Naive thymus-derived CD8-positive, alpha-beta T cell (primary cell): Measurements from ENCODE around the gene ARFGEF2. TPM values are rescaled to one million over a fixed set of nuclear protein-coding genes. Genes with fewer than 3 reads are reported as not detected.
"Not testable (repeated sequence)": the region's sequence is repeated elsewhere in the genome, so short reads cannot be mapped to it uniquely, and the experiment has no call there.

ENCODE experiments used
- ATAC-seq, 2 donors: fragments of 150-1000 bp; cut with Tn5 transposase in 1 of 2; sonication (Bioruptor Pico), chemical (Tn5 transposase) in 1 of 2; 1 replicate in 1 of 2; 2 replicates in 1 of 2; pipeline ENCODE4 v1.10.0; 2021; ENCODE audit warnings: mild to moderate bottlenecking in 2 of 2, moderate library complexity in 2 of 2
- POLR2A ChIA-PET: fragments of 350-600 bp; sonication (Branson Sonifier 250); formaldehyde crosslinking; loops from one replicate; lab custom pipeline; 2021; ENCODE audit warnings: antibody characterized with exemption; lab: Charles Lee
- DNase-seq, 10 donors: peaks; one replicate each; pipeline versions ENCODE4 v3.0.0 to v3.0.0-alpha.2; 2020 to 2022
- H3K27ac Mint-ChIP-seq, 10 donors: one replicate each; pipeline ENCODE4 v1.8.0; 2020 to 2022; ENCODE audit warnings: mild to moderate bottlenecking in 10 of 10, mixed read lengths in 10 of 10, moderate library complexity in 4 of 10, inconsistent platforms in 1 of 10
- H3K27me3 Mint-ChIP-seq, 5 donors: one replicate each; pipeline ENCODE4 v1.8.0; 2021 to 2022; ENCODE audit warnings: mixed read lengths in 5 of 5
- H3K36me3 Mint-ChIP-seq, 3 donors: one replicate each; pipeline ENCODE4 v1.8.0; 2020 to 2022; ENCODE audit warnings: mixed read lengths in 3 of 3, mild to moderate bottlenecking in 2 of 3, inconsistent platforms in 1 of 3
- H3K4me1 Mint-ChIP-seq, 4 donors: one replicate each; pipeline ENCODE4 v1.8.0; 2021 to 2022; ENCODE audit warnings: mixed read lengths in 4 of 4
- H3K4me3 Mint-ChIP-seq, 10 donors: one replicate each; pipeline ENCODE4 v1.8.0; 2020 to 2022; ENCODE audit warnings: mild to moderate bottlenecking in 10 of 10, mixed read lengths in 10 of 10, moderate library complexity in 6 of 10, inconsistent platforms in 1 of 10
- H3K9me3 Mint-ChIP-seq, 9 donors: one replicate each; pipeline ENCODE4 v1.8.0; 2020 to 2022; ENCODE audit warnings: mixed read lengths in 9 of 9, mild to moderate bottlenecking in 3 of 9, inconsistent platforms in 1 of 9, moderate library complexity in 1 of 9
- polyA plus RNA-seq, 3 donors: library from polyadenylated mRNA; unstranded; fragments of 300-500 nt; fragmentation: Illumina TruSeq; gene quantifications; one replicate each; pipeline ENCODE4 v1.2.3, GENCODE V29; 2021
- total RNA-seq, 8 experiments: library from RNA in 2 of 8; stranded (reverse) in 2 of 8; gene quantifications; one replicate each; pipeline ENCODE4 v1.2.3 and lab custom pipeline; 2021 to 2026

ARFGEF2 gene
- total and polyA plus RNA-seq, 5 experiments from 2014 or later, result 9.4 to 37.0 (median 12.5) TPM

GRCh38 chr20:49037962-49038387 is 116.5 kb downstream of the ARFGEF2 start:
- POLR2A ChIA-PET, result interaction anchor here (0.5 to 2.1 kb wide), 3 partner anchors 8 to 38 kb away, joined by 4 to 14 read pairs (median 4); partner anchors contain the start of gene CSE1L
- H3K36me3 Mint-ChIP-seq, result peaks cover 0 to 25% (median 6%) of the 10 kb centered on the region in 3 donors
- H3K27ac Mint-ChIP-seq, result peak overlapping the region in 9 of 10 donors; percentile 13 to 91 (median 81)
- ATAC-seq, result peak; percentile 72 to 82
- no peaks in the 10 kb centered on the region for H3K27me3 Mint-ChIP-seq
- H3K9me3 Mint-ChIP-seq, result no peaks in the 10 kb centered on the region
- peak in 3 of 10 donors; percentile 13 to 43 (median 42) for DNase-seq
- peak overlapping the region; percentile 10 to 81 (median 53) for H3K4me3 Mint-ChIP-seq
- H3K4me1 Mint-ChIP-seq, result peaks cover 9 to 23% (median 21%) of the 10 kb centered on the region in 4 donors

GRCh38 chr20:49039854-49040253 is 118.3 kb downstream of the ARFGEF2 start:
- H3K27me3 Mint-ChIP-seq, result no peaks in the 10 kb centered on the region
- POLR2A ChIA-PET, result no interaction called here
- peaks cover 0 to 9% (median 0%) of the 10 kb centered on the region in 3 donors for H3K36me3 Mint-ChIP-seq
- no peaks in the 10 kb centered on the region for H3K9me3 Mint-ChIP-seq
- H3K4me1 Mint-ChIP-seq, result peaks cover 9 to 25% (median 22%) of the 10 kb centered on the region in 4 donors
- H3K4me3 Mint-ChIP-seq, result no peak overlapping the region
- DNase-seq (no peak), ATAC-seq (no peak)
- peak overlapping the region in 2 of 10 donors; percentile 39 to 65 for H3K27ac Mint-ChIP-seq

- Mint-ChIP-seq H3K4me1 (peaks cover 14 to 42% (median 32%) of the 10 kb centered on the region in 4 donors), H3K27me3 (no peaks in the 10 kb centered on the region), H3K36me3 (no peaks in the 10 kb centered on the region), H3K4me3 (peak overlapping the region in 2 of 10 donors; percentile 18 to 40), H3K9me3 (no peaks in the 10 kb centered on the region), H3K27ac (peak overlapping the region in 3 of 10 donors; percentile 19 to 43 (median 21))
- ATAC-seq, result no peak
- no peak for DNase-seq
- POLR2A ChIA-PET, result no interaction called here
These were observed 121.5 kb downstream of the ARFGEF2 start for GRCh38 chr20:49043000-49043399.

DNA sequence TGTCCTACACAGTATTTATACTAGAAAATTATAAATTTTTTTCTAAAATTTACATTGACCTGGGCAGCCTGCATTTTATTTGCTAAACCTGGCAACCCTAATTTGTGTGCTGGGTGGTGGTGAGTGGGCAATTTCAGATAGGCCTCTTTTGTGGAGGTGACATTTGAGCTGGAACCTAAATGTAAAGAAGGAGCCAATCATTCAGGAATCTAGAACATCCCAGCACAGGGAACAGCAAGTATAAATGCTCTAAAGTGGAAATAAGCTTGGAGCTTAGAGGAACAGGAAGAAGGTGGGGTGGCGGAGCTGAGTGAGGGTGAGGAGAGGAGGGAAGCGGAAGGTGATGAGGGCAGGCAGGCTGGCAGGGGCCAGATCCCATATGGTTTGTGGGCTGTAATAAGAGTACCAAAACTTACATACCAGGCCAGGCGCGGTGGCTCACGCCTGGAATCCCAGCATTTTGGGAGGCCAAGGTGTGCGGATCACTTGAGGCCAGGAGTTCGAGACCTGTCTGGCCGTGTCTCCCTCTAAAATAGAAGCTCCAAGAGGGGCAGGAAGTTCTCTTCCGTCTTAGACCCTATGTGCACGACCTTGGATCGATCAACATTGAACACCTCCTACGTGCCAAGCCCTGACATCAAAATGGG is 124.1 kb downstream of the ARFGEF2 start:
- peaks cover 0 to 10% (median 4%) of the 10 kb centered on the region in 3 donors for H3K36me3 Mint-ChIP-seq
- peak overlapping the region; percentile 93 to 99 (median 98) for H3K27ac Mint-ChIP-seq
- H3K4me3 Mint-ChIP-seq, result peak overlapping the region; percentile 97 to 100 (median 98)
- peaks cover 12 to 38% (median 37%) of the 10 kb centered on the region in 4 donors for H3K4me1 Mint-ChIP-seq
- peak in 2 of 10 donors; percentile 6 to 16 for DNase-seq
- no peaks in the 10 kb centered on the region for H3K9me3 Mint-ChIP-seq
- H3K27me3 Mint-ChIP-seq, result no peaks in the 10 kb centered on the region
- POLR2A ChIA-PET, result interaction anchor here (1.0 to 2.6 kb wide), 6 partner anchors 8 to 235 kb away, joined by 3 to 14 read pairs (median 5); partner anchors contain the start of gene STAU1
- no peak for ATAC-seq

DNA sequence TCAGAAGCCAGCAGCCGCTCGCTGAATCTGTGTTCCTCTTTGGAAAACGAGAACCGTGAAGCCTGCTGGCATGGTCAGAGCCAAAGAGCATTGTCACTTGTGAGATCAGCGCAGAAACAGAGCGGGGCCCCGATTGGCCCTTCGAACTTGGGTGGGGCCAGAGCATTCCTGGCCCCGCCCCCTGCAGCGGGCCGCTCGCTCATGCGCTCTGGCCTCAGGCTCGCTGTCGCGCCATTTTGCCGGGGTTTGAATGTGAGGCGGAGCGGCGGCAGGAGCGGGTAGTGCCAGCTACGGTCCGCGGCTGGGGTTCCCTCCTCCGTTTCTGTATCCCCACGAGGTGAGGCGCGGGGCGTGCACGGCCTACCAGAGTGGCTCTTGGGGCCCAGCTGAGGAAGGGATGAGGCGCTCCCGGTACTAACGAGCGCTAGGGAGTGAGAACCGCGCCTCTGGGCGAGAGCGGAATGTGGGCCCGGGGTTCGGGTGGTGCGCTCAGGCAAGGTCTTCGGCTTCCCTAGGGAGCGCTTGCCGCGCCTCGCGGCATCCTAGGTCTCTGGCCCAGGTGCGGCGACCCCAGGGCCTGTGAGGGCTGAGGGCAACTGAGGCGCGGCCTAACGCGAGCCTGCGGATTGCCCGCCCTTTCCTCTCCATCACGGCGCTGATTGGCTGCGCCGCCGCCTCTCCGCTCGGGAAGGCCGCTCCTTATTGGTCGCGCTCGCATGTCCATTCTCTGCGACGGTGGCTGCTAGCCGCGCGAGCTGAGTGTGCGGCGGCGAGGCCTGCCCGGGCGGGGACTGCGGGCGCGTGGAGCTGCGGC is 124.8 kb downstream of the ARFGEF2 start, which contains the start of gene CSE1L:
CSE1L (plus strand) TSS at position 226 of the 814 bp plus-strand sequence. CDS start 12,152 bp downstream, outside the sequence.
- ATAC-seq (peak; percentile 90), DNase-seq (peak; percentile 88 to 97 (median 94))
- H3K36me3 Mint-ChIP-seq, result peaks cover 0 to 15% (median 4%) of the 10 kb centered on the region in 3 donors
- H3K9me3 Mint-ChIP-seq, result no peaks in the 10 kb centered on the region
- H3K27me3 Mint-ChIP-seq, result no peaks in the 10 kb centered on the region
- H3K27ac Mint-ChIP-seq, result peak within 1 kb of the TSS; percentile 93 to 99 (median 98)
- peak within 1 kb of the TSS; percentile 97 to 100 (median 98) for H3K4me3 Mint-ChIP-seq
- POLR2A ChIA-PET, result interaction anchor here (0.5 to 2.6 kb wide), 8 partner anchors 9 to 1542 kb away, joined by 3 to 14 read pairs (median 4); partner anchors contain the start of gene STAU1
- H3K4me1 Mint-ChIP-seq, result peaks cover 12 to 43% (median 40%) of the 10 kb centered on the region in 4 donors

DNA sequence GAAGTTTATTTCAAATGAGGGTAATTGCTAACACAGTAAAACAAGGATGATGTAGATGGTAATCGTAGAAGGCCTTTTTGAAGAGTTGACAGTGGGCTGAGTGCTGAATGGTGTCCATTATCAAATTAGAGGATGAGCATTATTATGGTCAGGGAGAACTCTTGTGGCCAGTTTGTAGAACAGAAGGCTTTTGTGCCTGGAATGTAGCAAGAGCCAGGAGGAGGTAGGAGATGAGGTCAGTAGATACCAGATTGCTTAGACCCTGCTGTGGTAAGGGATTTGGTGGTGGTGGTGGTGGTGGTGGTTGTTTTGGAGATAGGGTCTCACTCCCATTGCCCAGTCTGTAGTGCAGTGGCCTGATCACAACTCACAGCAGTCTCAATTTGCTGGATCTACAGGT is 130.8 kb downstream of the ARFGEF2 start:
- H3K4me3 Mint-ChIP-seq, result peak overlapping the region in 5 of 10 donors; percentile 9 to 54 (median 47)
- H3K27me3 Mint-ChIP-seq, result no peaks in the 10 kb centered on the region
- ATAC-seq (no peak), DNase-seq (no peak)
- peaks cover 0 to 35% (median 4%) of the 10 kb centered on the region in 3 donors for H3K36me3 Mint-ChIP-seq
- H3K4me1 Mint-ChIP-seq, result peaks cover 23 to 81% (median 54%) of the 10 kb centered on the region in 4 donors
- H3K27ac Mint-ChIP-seq, result peak overlapping the region in 4 of 10 donors; percentile 9 to 34 (median 20)
- no peaks in the 10 kb centered on the region for H3K9me3 Mint-ChIP-seq
- POLR2A ChIA-PET, result no interaction called here

DNA sequence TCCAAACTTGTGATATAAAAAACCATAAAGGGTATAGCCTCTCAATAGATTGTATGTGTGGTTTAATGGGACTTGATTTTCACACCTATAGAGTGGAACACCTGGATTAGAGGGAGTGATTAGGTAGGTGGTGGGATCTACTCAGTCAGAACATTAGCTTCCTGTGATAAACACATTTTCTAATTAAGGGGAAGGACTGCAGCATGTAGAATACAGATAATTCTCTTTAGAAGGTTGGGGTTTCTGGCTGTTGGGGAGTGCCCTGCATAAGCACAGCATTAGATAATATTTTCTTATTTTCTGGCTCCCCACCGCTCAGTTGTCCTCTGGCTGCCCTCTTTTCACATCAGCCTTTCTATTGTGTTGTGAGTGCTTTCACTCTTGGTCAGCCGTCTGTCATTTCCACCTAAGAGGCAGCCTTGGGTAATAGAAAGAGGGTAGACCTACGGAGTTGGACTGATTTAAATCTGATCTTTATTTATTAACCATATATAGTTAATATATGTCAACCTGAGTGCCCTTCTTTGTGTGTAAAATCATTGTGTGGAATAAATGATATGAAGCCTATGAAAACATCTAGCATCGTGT is 132.6 kb downstream of the ARFGEF2 start:
- Mint-ChIP-seq H3K4me1 (peaks cover 14 to 68% (median 40%) of the 10 kb centered on the region in 4 donors), H3K27ac (peak overlapping the region in 1 of 10 donors; percentile 3), H3K27me3 (no peaks in the 10 kb centered on the region), H3K36me3 (peaks cover 0 to 49% (median 4%) of the 10 kb centered on the region in 3 donors), H3K9me3 (no peaks in the 10 kb centered on the region), H3K4me3 (no peak overlapping the region)
- POLR2A ChIA-PET, result no interaction called here
- ATAC-seq (no peak), DNase-seq (no peak)

- DNase-seq (no peak), ATAC-seq (no peak)
- Mint-ChIP-seq H3K36me3 (peaks cover 0 to 81% (median 7%) of the 10 kb centered on the region in 3 donors), H3K4me3 (no peak overlapping the region), H3K27ac (no peak overlapping the region), H3K9me3 (no peaks in the 10 kb centered on the region), H3K4me1 (peaks cover 0 to 8% (median 1%) of the 10 kb centered on the region in 4 donors), H3K27me3 (no peaks in the 10 kb centered on the region)
- POLR2A ChIA-PET, result interaction anchor here (1.9 kb wide), 1 partner anchor 17 kb away, joined by 6 read pairs; the partner anchor contains the start of gene CSE1L
These were observed 141.8 kb downstream of the ARFGEF2 start for GRCh38 chr20:49063279-49063678.

- Mint-ChIP-seq H3K36me3 (peaks cover 3 to 90% (median 15%) of the 10 kb centered on the region in 3 donors), H3K4me3 (no peak overlapping the region), H3K4me1 (peaks cover 0 to 3% (median 0%) of the 10 kb centered on the region in 4 donors), H3K27ac (peak overlapping the region in 5 of 10 donors; percentile 0 to 60 (median 53)), H3K9me3 (no peaks in the 10 kb centered on the region), H3K27me3 (no peaks in the 10 kb centered on the region)
- POLR2A ChIA-PET, result interaction anchor here (1.3 kb wide), 1 partner anchor 10 kb away, joined by 4 read pairs; no protein-coding TSS in a partner anchor
- ATAC-seq (no peak), DNase-seq (no peak)
These were observed 153.0 kb downstream of the ARFGEF2 start for GRCh38 chr20:49074521-49074920.

DNA sequence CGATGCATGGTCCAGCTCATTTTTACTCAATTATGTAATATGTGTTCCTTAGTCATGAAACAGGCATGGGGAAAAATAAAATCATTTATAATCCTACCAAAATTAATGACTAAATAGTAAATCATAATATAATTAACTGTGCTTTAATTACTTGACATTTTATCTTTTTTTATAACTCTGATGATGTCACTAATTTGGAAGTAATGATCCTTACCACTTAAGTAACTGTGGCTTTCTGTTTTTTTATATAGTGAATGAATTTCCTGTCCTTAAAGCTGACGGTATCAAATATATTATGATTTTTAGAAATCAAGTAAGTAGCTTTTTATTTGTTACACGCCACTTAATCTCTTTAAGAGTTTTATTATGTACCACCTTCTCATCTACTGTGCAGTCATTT is 156.8 kb downstream of the ARFGEF2 start:
- no peaks in the 10 kb centered on the region for H3K27me3 Mint-ChIP-seq
- peaks cover 3 to 94% (median 23%) of the 10 kb centered on the region in 3 donors for H3K36me3 Mint-ChIP-seq
- ATAC-seq (no peak), DNase-seq (no peak)
- no peak overlapping the region for H3K4me3 Mint-ChIP-seq
- peaks cover 0 to 3% (median 0%) of the 10 kb centered on the region in 4 donors for H3K4me1 Mint-ChIP-seq
- H3K27ac Mint-ChIP-seq, result no peak overlapping the region
- POLR2A ChIA-PET, result no interaction called here
- H3K9me3 Mint-ChIP-seq, result no peaks in the 10 kb centered on the region

GRCh38 chr20:49082295-49082694 is 160.8 kb downstream of the ARFGEF2 start:
- H3K27ac Mint-ChIP-seq, H3K4me1 Mint-ChIP-seq, H3K27me3 Mint-ChIP-seq, ATAC-seq, POLR2A ChIA-PET, H3K9me3 Mint-ChIP-seq, H3K4me3 Mint-ChIP-seq, DNase-seq: not testable (repeated sequence)
- peaks cover 0 to 92% (median 24%) of the 10 kb centered on the region in 3 donors for H3K36me3 Mint-ChIP-seq
